NCI-H2171 (cell line): ENCODE results near the gene MROH7.
"Not testable (repeated sequence)": the region's sequence is repeated elsewhere in the genome, so short reads cannot be mapped to it uniquely, and the experiment has no call there.

Experiments
- DNase-seq: peaks from one replicate; lab custom pipeline; 2025; lab: John Stamatoyannopoulos, UW

The MROH7 gene

DNA sequence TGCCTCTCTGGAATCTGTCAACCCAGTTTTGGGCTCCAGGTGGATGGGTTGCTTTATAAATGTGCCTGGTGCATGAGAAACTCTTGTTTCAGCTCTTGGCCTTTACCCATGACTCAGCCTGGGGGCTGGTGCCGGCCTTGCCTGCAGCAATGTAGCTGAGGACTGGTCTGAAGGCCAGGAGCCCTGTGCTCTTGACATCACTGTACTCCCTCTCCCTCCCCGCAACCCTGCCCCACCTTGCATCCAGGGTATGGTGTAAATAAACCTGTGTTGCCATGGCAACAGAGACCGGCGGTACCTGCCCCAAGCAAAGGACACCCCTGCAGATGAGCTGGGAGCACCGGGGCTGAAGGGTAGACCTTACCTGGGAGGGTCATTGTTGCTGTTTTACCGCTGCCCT lies 31.5 kb upstream of the MROH7 start:
- DNase-seq = no peak

DNA sequence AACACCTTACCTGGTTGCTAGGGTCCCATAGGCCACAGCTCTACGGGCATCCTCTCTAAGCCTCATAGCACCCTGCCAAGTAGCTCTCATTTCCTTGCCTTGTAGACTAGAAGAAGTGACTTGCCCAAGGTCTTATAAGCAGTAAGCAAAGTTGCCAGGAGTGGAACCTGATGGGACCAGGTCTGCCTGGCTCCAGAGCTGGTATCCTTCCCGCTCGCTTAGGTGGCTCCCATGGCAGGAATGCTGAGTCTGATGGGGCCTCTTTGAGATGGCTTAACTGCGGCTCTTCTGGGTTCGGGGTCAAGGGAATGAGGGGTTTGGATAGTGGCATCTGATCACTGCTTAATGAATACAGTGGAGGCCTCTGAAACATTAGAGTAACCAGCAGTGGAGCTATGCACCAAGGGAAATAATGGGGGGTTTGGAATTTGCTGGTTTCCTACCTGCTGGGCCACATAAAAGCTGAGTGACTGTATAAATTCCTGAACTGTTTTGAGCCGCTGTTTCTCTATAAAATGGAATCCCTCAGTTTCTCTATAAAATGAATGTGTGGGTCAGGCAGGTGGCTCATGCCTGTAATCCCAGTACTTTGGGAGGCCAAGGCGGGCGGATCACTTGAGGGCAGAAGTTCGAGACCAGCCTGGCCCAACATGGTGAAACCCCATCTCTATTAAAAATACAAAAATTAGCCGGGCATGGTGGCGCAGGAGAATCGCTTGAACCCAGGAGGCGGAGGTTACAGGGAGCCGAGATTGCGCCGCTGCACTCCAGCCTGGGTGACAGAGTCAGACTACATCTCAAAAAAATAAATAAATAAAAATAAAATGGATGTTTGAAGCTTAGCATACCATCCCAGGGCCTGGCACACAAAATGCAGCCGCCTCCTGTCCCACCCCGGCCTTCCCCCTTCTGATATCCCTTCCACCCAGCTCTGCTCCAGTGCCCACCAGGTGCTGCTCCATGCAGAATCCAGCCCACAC lies 30.7 kb upstream of the MROH7 start:
- DNase-seq = no peak

DNA sequence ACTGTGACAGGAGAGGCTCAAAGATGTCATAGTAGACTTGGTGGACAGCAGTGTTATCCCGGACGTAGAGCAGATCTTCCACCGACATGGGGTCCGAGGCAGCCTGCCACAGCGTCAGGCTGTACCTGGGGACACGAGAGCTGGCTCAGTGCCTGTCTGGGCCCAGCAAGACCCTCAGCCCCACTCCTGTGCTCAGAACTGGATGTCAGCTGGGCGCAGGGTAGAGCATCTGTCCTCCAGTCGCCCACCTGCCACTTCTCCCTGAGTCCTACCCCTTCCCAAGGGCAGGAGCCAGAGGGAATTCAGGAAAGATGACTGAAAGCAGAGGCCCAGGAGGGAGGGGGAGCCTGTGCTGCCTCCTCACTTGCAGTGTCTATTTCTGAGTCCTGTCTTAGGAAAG lies 30.0 kb upstream of the MROH7 start:
- no peak for DNase-seq

DNA sequence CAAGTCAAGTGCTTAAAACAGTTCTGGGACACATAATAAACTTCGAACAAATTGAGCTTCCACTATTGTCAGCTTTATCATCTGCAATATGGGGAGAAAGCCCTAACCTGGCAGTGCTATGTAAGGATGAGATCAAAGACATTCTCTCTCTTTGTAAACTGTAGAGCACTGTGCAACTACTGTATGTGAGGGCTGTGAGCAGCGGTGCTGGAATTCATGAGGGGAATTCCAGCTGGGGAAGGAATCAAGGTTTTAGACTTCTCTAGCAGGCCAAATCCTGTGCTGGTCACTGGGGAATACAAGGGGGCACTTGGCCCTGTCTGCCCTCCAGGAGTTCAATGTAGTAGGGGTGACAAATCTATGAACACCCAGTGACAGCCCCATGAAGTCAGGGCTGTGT lies 27.6 kb upstream of the MROH7 start:
- DNase-seq = no peak

DNA sequence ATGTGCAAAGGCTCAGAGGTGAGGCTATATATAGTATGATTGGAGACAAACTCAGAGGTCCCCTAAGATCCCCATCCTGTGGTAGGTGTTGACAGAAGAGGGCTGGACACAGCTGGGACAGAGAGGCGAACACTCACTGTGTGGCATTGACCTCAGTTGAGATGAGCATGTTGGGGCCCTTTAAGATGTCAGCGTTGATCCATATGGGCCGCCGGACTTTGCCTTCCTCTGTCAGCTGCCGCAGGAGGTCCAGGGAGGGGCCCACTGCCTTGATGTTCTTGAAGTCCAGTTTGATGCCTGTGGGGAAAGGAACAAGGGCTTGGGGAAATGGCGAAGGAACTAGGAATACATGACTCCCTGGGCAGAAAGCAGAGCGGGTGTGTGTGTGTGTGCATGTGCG lies 27.0 kb upstream of the MROH7 start:
- DNase-seq = no peak

DNA sequence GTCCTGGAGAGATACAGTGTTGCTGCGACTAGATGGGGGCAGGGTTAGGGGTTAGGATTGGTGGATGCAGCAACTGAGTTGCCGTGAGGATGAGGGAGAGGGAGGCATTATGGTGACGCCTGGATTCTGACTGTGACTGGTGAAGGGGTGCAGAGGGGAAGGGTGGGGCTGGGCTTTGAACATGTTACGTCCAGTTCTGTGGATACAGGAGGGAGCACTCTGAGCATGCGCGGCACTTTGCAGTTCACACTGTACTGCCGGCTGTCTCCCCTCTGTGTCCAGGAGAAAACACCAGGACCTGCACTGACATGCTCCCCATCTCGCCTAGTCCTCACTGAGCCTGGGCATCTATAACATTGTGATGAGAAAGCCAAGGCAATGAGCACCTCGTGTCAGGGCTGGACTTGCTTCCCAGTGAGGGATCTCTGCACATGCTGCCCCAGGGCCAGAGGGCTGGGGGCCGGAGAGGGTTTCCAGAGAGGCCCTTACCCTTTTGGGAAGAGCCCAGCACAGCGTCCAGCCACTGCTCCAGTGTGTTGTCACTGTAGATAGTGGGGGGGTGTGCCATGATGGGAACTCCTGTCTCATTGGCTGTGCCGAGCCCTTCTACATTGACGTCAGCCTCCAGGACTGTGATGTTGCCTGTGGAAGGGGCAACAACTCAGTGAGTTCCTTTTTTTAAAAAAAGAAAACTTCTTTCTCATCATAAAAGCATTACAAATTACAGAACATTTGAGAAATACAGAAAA lies 25.9 kb upstream of the MROH7 start:
- DNase-seq = no peak

DNA sequence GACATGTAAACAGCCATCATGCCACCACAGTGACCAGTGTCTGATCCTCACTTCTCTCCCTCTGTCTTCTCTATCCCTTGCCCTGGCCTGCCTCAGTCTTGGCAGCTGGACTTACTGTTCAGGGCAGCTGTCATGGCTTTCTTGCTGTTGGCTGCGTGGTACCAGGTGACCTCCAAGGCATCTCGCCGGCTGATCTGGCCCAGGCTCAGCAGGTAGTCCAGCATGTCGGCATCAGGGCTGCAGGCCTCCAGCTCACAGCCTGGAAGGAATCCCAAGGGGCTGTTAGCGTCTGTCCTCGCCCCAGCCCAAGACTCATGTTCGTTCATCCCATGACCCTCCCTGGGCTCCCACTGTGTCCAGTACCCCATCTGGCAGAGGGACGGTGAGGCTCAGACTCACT lies 21.8 kb upstream of the MROH7 start:
- DNase-seq = no peak

DNA sequence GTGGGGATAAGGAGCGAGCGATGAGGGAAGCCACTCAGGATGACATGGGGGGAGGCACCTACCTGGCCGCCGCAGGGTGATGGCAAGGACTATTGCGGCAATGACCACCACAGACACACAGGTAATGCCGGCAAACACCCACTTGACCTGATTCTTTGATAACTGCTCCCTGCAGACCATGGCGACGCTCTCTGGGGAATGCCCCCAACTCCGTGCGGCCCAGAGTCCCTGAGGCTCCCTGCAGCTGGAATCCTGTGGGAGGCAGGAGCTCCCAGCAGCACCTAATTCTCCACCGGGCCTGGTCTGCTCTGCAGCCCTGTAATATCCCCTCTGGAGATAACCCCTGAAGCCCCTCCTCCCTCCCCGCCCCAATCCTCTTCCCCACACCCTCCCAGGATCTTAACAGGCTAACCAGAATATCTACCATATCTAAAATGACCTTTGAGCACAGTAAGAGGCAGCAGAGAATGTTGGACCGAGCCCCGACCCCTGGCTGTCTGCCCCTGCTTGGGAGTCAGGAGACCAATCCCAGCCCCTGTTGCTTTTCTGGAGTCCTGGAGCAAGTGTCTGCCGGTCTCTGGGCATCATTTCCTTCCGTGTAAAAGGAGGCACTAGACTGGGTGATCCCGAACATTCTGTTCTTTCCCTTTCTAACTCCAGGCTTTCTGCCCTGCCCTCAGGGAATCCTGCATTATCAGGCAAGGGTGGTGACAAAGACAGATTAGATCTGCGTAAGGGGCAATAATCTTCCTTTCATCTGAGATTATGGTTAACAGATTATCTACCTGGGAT lies 18.2 kb upstream of the MROH7 start, which contains the start of gene FAM151A:
FAM151A (minus strand) TSS at position 310 of the 792 bp plus-strand sequence; CDS start at position 180, 130 bp downstream.
- no peak for DNase-seq

DNA sequence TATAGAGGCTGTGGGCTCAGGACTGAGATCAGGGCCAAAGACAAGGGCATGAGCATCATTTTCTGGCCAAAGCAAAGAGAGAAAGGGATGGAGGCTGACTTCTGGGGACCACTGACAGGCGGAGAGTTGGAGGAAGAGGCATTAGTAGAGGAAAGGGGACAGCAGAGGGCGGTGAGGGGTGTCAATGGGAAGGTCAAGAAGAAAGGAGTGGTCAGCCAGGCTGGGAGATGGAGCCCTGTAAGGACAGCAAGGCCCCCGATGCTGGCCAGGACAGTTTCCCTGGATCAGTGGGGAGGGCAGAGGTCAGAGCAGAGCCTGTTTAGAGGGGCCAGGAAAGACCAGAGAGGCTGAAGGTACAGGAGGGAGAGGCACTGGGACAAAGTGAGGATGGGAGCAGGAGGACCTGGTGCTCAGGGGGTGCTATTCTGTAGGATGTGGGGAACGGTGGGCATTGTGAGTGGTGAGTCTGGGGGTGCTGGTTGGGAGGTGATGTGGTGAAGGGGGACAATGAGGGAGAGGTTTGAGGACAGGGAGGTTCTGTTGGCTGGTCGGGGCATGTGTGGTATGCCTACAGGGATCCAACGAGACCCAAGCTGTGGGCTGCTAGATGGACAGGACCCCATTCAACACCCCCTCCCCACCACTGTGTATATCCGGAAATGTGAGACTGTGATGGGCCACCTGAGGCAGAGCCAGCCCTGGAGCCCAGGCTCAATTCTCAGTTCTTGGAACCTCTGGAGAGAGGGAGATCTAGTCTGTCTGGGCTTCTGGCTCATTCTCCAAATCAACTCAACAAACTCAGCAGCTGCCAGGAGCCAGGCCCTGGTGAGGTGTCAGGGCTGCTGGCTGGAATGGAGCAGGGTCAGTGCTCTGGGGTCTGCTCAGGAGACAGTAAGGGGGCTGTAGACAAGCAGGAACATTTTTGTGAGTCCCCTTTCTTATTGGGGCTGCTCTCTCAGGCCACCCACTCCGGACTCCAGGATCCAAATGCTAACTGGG lies 16.8 kb upstream of the MROH7 start:
- DNase-seq = no peak

DNA sequence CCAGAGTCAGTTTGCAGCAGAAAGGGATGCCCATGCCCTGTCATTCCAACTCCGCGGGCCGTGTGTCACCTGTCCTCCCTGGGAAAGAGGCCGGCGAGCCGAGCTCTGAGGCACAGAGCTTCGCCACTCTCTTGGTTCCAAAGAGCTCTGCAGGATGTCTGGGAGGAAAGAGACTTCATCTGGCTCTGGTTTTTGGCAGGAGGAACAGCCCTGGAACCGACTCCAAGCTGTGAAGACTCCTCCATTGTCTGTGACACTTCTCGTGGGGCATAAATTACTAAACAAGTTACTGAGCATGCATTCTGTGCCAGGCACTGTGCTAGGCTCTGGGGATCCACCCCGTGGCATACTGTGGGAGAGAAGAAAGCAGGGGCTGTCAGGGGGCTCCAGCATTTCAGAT lies 14.4 kb upstream of the MROH7 start:
- no peak for DNase-seq

DNA sequence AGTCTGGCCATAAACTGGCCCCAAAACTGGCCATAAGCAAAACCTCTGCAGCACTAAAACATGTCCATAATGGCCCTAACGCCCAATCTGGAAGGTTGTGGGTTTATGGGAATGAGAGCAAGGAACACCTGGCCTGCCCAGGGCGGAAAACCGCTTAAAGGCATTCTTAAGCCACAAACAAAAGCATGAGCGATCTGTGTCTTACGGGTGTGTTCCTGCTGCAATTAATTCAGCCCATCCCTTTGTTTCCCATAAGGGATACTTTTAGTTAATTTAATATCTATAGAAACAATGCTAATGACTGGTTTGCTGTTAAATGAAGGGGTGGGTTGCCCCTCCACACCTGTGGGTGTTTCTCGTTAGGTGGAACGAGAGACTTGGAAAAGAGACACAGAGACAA lies 5.8 kb upstream of the MROH7 start:
- DNase-seq = not testable (repeated sequence)

DNA sequence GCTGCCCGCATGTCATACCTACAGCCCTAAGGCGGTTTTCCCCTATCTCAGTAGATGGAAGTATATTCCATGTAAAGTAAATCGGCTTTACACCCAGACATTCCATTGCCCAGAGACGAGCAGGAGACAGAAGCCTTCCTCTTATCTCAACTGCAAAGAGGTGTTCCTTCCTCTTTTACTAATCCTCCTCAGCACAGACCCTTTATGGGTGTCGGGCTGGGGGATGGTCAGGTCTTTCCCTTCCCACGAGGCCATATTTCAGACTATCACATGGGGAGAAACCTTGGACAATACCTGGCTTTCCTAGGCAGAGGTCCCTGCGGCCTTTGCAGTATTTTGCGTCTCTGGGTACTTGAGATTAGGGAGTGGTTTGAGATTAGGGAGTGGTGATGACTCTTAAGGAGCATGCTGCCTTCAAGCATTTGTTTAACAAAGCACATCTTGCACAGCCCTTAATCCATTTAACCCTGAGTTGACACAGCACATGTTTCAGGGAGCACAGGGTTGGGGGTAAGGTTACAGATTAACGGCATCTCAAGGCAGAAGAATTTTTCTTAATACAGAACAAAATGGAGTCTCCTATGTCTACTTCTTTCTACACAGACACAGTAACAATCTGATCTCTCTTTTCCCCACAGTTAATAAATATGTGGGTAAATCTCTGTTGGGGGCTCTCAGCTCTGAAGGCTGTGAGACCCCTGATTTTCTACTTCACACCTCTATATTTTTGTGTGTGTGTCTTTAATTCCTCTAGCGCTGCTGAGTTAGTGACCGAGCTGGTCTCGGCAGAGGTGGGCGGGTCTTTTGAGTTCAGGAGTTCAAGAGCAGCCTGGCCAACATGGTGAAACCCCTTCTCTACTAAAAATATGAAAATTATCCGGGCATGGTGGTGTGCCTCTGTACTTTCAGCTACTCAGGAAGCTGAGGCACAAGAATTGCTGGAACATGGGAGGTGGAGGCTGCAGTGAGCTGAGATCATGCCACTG lies 4.8 kb upstream of the MROH7 start:
- not testable (repeated sequence) for DNase-seq

DNA sequence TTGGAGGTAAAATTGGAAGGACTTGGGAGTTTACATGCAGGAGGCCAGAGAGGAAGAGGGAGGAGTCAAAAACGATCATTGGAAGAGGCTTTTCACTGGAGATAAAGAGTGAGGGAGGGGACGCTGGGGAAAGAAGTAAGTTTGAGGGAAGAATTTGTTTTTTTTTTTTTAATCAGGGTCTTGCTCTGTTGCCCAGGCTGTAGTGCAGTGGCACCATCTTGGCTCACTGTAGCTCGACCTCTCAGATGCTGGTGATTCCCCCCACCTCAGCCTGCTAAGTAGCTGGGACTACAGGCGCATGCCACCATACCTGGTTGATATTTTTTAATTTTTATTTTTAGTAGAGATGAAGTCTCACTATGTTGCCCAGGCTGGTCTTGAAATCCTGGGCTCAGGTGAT lies 1.2 kb upstream of the MROH7 start:
- no peak for DNase-seq

DNA sequence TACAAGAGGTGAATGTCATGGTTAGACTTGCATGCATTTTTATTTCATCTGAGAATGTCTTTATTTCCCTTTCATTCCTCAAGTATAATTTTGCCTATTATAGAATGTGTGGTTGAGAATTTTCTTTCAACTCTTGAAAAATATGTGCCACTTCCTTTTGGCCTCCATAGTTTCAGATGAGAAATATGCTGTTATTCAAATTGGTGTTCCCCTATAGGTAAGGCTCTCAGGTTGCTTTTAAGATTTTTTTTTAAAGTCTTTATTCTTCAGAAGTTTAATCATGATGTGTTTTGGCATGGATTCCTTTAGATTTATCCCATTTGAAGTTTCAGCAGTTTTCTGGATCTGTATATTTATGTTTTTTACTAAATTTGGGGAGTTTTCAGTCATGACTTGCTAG lies 2.1 kb downstream of the MROH7 start:
- no peak for DNase-seq

DNA sequence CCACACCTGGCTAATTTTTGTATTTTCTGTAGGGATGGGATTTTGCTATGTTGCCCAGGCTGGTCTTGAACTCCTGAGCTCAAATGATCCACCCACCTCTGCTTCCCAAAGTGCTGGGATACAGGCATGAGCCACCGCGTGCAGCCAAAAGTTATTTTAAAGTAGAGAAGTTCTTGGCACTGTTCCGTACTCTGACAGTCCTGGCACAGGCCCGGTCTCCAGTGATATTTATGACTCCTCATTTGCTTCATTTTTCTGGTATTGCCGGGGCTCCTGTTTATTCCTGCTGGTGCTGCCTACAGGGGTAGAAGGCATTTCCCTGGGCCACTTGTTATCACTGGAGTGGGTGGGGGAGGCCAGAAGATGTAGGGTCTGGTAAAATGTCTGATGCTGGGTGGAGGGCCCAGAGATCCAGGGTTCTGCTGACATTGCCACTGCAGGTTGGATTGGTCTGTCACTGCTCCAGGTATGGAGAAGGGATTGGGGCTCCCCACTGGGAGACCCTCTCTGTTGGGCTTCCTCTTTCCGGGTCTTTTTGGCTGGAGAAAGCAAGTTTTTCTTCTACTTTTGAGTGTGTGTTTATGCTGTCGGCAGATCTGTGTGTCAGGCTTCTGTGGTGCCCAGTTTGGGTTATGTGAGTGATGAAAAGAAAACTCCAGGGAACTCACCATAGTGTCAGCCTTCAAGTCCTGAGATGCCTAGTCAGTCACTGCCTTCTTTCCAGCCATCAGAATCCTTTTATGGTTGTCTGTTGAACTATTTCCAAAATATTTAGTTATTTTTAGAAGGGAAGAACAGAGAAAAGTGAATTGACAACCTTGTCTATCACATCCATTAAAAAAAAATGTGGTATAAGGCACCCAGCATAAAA lies 4.5 kb downstream of the MROH7 start:
- no peak for DNase-seq

DNA sequence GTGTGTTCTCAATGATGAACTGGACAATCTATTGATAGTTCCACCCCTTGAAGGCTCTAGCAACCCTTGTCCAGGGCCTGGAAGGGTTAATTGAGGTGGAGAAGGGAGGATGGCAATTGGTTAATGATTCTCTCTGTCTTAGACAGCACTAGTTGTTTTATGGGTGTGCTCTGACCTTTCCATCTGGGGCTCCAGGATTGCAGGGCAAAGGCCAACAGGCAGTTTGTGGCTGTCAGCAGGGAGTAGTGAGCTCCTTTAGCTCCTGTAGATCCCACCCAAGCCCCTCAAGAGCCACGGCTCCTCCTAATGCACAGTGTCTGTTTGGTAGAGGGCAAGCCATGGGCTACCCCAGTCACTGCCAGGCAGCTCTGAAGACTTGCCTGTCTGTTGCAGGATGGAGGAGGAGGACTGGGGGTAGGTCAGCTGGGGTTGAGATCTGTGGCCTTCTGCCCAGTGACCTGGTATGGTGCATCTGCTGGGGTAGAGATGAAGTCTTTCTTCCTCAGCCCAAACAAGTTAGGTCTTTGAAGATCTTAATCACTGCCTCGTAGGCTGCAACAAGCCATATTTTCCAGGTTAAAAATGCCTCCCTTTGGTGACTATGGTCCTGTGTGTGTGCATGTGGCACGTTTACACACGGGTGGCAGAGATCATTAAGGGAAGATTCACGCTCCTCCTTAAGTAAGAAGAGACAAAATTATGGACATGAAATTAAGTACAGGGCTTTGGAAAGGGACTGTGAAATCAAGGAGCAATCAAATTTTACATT lies 7.7 kb downstream of the MROH7 start:
- DNase-seq = no peak

DNA sequence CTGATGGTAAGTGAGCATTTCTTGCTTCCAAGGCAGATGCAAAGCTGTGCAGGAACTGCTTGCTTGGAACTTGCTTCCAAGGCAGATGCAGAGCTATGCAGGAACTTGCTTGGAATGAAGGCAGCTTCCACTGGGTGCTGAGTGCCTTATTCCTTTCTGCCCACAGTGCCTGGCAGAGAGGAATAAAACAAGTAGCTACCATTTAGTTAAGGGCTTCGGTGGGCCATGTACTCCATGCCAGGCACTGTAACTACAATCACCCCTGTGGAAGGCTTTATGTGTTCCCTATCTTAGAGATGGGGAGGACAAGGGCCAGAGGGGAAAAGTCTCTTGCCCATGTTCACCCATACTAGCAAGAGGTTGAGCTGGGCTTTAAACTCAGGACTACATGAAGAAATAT lies 8.3 kb downstream of the MROH7 start:
- DNase-seq = no peak

DNA sequence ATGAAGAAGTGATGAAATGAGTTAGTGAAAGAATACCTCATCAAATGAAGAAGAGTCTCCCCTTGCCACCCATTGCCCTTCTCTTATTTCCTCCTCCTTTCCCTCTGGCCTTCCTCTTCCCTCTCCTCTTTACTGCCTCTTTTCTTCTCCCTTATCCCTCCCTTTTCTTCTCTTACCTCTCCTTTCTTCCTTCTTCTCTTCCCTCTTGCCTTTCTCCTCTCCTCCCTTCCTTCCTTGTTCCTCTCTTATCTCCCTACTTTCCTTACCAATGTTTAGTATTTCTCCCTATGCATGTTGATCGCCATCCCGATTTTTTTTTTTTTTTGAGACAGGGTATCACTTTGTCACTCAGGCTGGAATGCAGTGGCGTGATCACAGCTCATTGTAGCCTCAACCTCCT lies 8.8 kb downstream of the MROH7 start:
- no peak for DNase-seq
